ENCODE measurements around the gene AZI2.

AZI2 gene, protein sequence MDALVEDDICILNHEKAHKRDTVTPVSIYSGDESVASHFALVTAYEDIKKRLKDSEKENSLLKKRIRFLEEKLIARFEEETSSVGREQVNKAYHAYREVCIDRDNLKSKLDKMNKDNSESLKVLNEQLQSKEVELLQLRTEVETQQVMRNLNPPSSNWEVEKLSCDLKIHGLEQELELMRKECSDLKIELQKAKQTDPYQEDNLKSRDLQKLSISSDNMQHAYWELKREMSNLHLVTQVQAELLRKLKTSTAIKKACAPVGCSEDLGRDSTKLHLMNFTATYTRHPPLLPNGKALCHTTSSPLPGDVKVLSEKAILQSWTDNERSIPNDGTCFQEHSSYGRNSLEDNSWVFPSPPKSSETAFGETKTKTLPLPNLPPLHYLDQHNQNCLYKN

DNA sequence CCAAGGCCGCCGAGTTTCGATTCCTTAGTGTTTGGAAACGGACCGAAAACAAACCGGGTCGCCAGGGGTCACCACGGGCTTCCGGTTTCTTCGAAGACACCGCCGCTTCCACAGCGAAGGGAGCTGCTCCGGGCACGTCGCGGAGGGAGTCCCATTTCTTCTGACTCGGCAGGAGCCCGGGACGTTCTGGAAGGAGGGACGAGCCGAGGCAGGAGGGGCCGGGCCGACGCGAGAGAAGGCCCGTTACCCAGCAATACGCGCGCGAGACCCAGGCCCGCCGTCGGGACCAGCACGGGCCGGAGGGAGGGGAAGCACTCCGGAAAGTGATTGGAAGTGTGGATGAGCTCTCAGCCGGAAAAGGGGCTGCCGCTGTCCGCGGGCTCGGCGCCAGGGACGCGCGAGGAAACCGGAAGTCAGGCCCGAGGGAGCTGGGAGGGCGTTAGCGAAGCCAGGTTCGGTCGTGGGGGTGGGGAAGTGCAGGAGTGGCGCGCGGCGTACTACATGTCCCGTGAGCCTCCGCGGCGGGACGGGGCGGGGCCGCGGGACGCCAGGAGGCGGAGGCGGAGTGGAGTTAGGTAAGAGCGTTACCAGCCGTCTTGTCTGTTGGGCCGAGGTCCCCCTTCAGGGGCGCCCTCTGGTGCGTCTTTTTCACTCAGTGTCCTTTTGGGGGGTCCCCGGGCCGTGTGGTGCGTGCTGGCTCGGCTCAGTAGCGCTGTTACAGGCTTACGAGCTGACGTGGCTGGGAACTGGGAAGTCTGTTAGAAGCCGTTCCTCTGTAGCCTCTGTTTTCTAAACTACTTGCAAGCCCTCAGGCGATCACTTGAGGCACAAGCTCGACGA, at the start of gene AZI2, which contains the start of gene ZCWPW2:
TSS of gene AZI2 (minus strand) at position 196 of the 840 bp plus-strand sequence. CDS start 8,207 bp downstream, outside the sequence.
TSS of gene ZCWPW2 (plus strand) at position 93 of the 840 bp plus-strand sequence. CDS start 64,348 bp downstream, outside the sequence.
- peak within 1 kb of the TSS; percentile 98 for H3K4me3 ChIP-seq (ENCODE audit: low read depth, low read length, poor library complexity, severe bottlenecking)
- TF ChIP-seq CTCF (IDR thresholded peaks at IDR 0.05; ENCODE audit: low read length) (peak; percentile 42), EZH2 (IDR thresholded peaks at IDR 0.05; ENCODE audit: borderline replicate concordance, low read length) (no peak)
- H3K4me2 ChIP-seq (ENCODE audit: low read length), result peak within 1 kb of the TSS; percentile 78
- peak within 1 kb of the TSS; percentile 68 for H3K27ac ChIP-seq (ENCODE audit: low read depth, low read length, poor library complexity, severe bottlenecking)
- peaks cover 7% of the 10 kb centered on the region; the same call in 1 of the 2 replicates for H3K79me2 ChIP-seq (ENCODE audit: insufficient read depth, low read length)
- 0 out of 2 replicates have a peak, but pooled peaks cover 3% of the 10 kb centered on the region for H3K9me3 ChIP-seq (ENCODE audit: low read length)
- H3K9ac ChIP-seq (ENCODE audit: low read length), result peak within 1 kb of the TSS; percentile 97
- peaks cover 46% of the 10 kb centered on the region for H3K4me1 ChIP-seq (ENCODE audit: insufficient read depth, low read length, severe bottlenecking)
- H3K27me3 ChIP-seq (ENCODE audit: insufficient read depth, low read length), result no peaks in the 10 kb centered on the region
- no peaks in the 10 kb centered on the region for H3K36me3 ChIP-seq (ENCODE audit: insufficient read depth, low read length)
- H4K20me1 ChIP-seq (ENCODE audit: insufficient read depth, low read length), result no peaks in the 10 kb centered on the region
- no peaks in the 10 kb centered on the region for H3K9me2 ChIP-seq (ENCODE audit: low read depth, low read length)
- H2AFZ ChIP-seq (ENCODE audit: low read length), result peak within 1 kb of the TSS; percentile 80
- H3F3A ChIP-seq (ENCODE audit: insufficient read depth, low read length), result no peaks in the 10 kb centered on the region

- no peaks in the 10 kb centered on the region for H4K20me1 ChIP-seq (ENCODE audit: insufficient read depth, low read length)
- TF ChIP-seq EZH2 (IDR thresholded peaks at IDR 0.05; ENCODE audit: borderline replicate concordance, low read length) (no peak), CTCF (IDR thresholded peaks at IDR 0.05; ENCODE audit: low read length) (no peak)
Measured at GRCh38 chr3:28388978-28389377, 40.4 kb upstream of the AZI2 start.

GRCh38 chr3:28386049-28386448, 37.4 kb upstream of the AZI2 start:
- no peak overlapping the region for H3K9ac ChIP-seq (ENCODE audit: low read length)
- no peaks in the 10 kb centered on the region for H3K79me2 ChIP-seq (ENCODE audit: insufficient read depth, low read length)
- no peaks in the 10 kb centered on the region for H3K9me3 ChIP-seq (ENCODE audit: low read length)
- H3K9me2 ChIP-seq (ENCODE audit: low read depth, low read length), result no peaks in the 10 kb centered on the region
- no peaks in the 10 kb centered on the region for H3K27me3 ChIP-seq (ENCODE audit: insufficient read depth, low read length)
- H3K4me2 ChIP-seq (ENCODE audit: low read length), result no peak overlapping the region
- H3K4me3 ChIP-seq (ENCODE audit: low read depth, low read length, poor library complexity, severe bottlenecking), result no peak overlapping the region
- TF ChIP-seq EZH2 (IDR thresholded peaks at IDR 0.05; ENCODE audit: borderline replicate concordance, low read length) (no peak), CTCF (IDR thresholded peaks at IDR 0.05; ENCODE audit: low read length) (no peak)
- H3F3A ChIP-seq (ENCODE audit: insufficient read depth, low read length), result no peaks in the 10 kb centered on the region
- H3K27ac ChIP-seq (ENCODE audit: low read depth, low read length, poor library complexity, severe bottlenecking), result no peak overlapping the region
- H3K36me3 ChIP-seq (ENCODE audit: insufficient read depth, low read length), result no peaks in the 10 kb centered on the region
- no peaks in the 10 kb centered on the region for H3K4me1 ChIP-seq (ENCODE audit: insufficient read depth, low read length, severe bottlenecking)
- H2AFZ ChIP-seq (ENCODE audit: low read length), result no peak overlapping the region
- H4K20me1 ChIP-seq (ENCODE audit: insufficient read depth, low read length), result no peaks in the 10 kb centered on the region

More at GRCh38 chr3:28388978-28389377, 40.4 kb upstream of the AZI2 start:
- Histone ChIP-seq H3K9me2 (ENCODE audit: low read depth, low read length) (no peaks in the 10 kb centered on the region), H3K79me2 (ENCODE audit: insufficient read depth, low read length) (no peaks in the 10 kb centered on the region), H3K27ac (ENCODE audit: low read depth, low read length, poor library complexity, severe bottlenecking) (no peak overlapping the region), H3K36me3 (ENCODE audit: insufficient read depth, low read length) (no peaks in the 10 kb centered on the region), H3K9ac (ENCODE audit: low read length) (no peak overlapping the region), H3F3A (ENCODE audit: insufficient read depth, low read length) (no peaks in the 10 kb centered on the region), H3K4me3 (ENCODE audit: low read depth, low read length, poor library complexity, severe bottlenecking) (no peak overlapping the region), H3K4me2 (ENCODE audit: low read length) (no peak overlapping the region), H3K9me3 (ENCODE audit: low read length) (0 out of 2 replicates have a peak, but pooled peaks cover 2% of the 10 kb centered on the region), H2AFZ (ENCODE audit: low read length) (no peak overlapping the region), H3K27me3 (ENCODE audit: insufficient read depth, low read length) (no peaks in the 10 kb centered on the region), H3K4me1 (ENCODE audit: insufficient read depth, low read length, severe bottlenecking) (no peaks in the 10 kb centered on the region)
